Mesenchymal stem cell (in vitro differentiated cells and primary cell): ENCODE measurements around the gene ANKRD13C.

Experiments used
- DNase-seq: peaks from one replicate; pipeline ENCODE4 v3.0.0-alpha.2; 2013
- H2AFZ ChIP-seq: one replicate; pipeline ENCODE4 v1.6.1; 2013; ENCODE audit warnings: low read depth, mild to moderate bottlenecking, control low read depth, inconsistent platforms, low read length, moderate library complexity
- H2AK5ac ChIP-seq: 2 replicates; pipeline ENCODE4 v1.6.1; 2013; ENCODE audit warnings: low read length, moderate library complexity, mild to moderate bottlenecking, inconsistent platforms; ENCODE audit not compliant: severe bottlenecking
- H2BK120ac ChIP-seq: one replicate; pipeline ENCODE4 v1.6.1; 2013; ENCODE audit warnings: low read depth, mild to moderate bottlenecking, inconsistent platforms, low read length, moderate library complexity
- H2BK12ac ChIP-seq, 2 experiments: one replicate each; pipeline ENCODE4 v1.6.1; 2013; ENCODE audit warnings: inconsistent platforms in 2 of 2, low read length in 2 of 2, mild to moderate bottlenecking in 2 of 2, moderate library complexity in 2 of 2, control low read depth in 1 of 2
- H2BK15ac ChIP-seq: one replicate; pipeline ENCODE4 v1.6.1; 2013; ENCODE audit warnings: mild to moderate bottlenecking, low read depth, inconsistent platforms; ENCODE audit not compliant: poor library complexity, severe bottlenecking
- H2BK5ac ChIP-seq: 2 replicates; pipeline ENCODE4 v1.6.1; 2013; ENCODE audit warnings: low read depth, mild to moderate bottlenecking, low read length, control low read depth, inconsistent platforms; ENCODE audit not compliant: poor library complexity, severe bottlenecking
- H3K14ac ChIP-seq, 2 experiments: one replicate each; pipeline ENCODE4 v1.6.1; 2013; ENCODE audit warnings: inconsistent platforms in 2 of 2, low read length in 2 of 2, control low read depth in 1 of 2, mild to moderate bottlenecking in 1 of 2, moderate library complexity in 1 of 2
- H3K18ac ChIP-seq, 2 experiments: one replicate each; pipeline ENCODE4 v1.6.1; 2013; ENCODE audit warnings: inconsistent platforms in 2 of 2, low read length in 2 of 2, control low read depth in 1 of 2, low read depth in 1 of 2, mild to moderate bottlenecking in 1 of 2
- H3K23ac ChIP-seq, 2 experiments: one replicate each; pipeline ENCODE4 v1.6.1; 2013; ENCODE audit warnings: inconsistent platforms in 2 of 2, low read length in 2 of 2, mild to moderate bottlenecking in 2 of 2, moderate library complexity in 2 of 2, control low read depth in 1 of 2
- H3K27ac ChIP-seq: 2 replicates; pipeline ENCODE4 v1.5.1; 2013; ENCODE audit warnings: mild to moderate bottlenecking, moderate library complexity, low read length, control low read depth, inconsistent platforms; ENCODE audit not compliant: poor library complexity, severe bottlenecking
- H3K27me3 ChIP-seq, 2 experiments: 2 replicates each; pipeline versions ENCODE4 v1.6.1 to v1.7.0; 2013; ENCODE audit warnings: low read length in 2 of 2, mild to moderate bottlenecking in 2 of 2, moderate library complexity in 2 of 2, control low read depth in 1 of 2, inconsistent platforms in 1 of 2; ENCODE audit not compliant: control insufficient read depth in 1 of 2, insufficient read depth in 1 of 2
- H3K36me3 ChIP-seq, 2 experiments: 2 replicates each; pipeline versions ENCODE4 v1.6.1 to v1.7.0; 2013; ENCODE audit warnings: low read length in 2 of 2, control low read depth in 1 of 2, inconsistent platforms in 1 of 2, low read depth in 1 of 2, mild to moderate bottlenecking in 1 of 2; ENCODE audit not compliant: insufficient read depth in 2 of 2, control insufficient read depth in 1 of 2
- H3K4ac ChIP-seq, 2 experiments: one replicate each; pipeline ENCODE4 v1.6.1; 2013; ENCODE audit warnings: inconsistent platforms in 2 of 2, low read length in 2 of 2, mild to moderate bottlenecking in 2 of 2, moderate library complexity in 2 of 2, control low read depth in 1 of 2, low read depth in 1 of 2
- H3K4me1 ChIP-seq: 2 replicates; pipeline ENCODE4 v1.6.1; 2013; ENCODE audit warnings: low read depth, low read length, control low read depth; ENCODE audit not compliant: control insufficient read depth, insufficient read depth
- H3K4me2 ChIP-seq: 2 replicates; pipeline ENCODE4 v1.6.1; 2013; ENCODE audit warnings: low read length, mild to moderate bottlenecking, inconsistent platforms; ENCODE audit not compliant: poor library complexity, severe bottlenecking
- H3K4me3 ChIP-seq, 2 experiments: 2 replicates each; pipeline versions ENCODE4 v1.5.1 to v1.7.0; 2013; ENCODE audit warnings: low read length in 2 of 2, mild to moderate bottlenecking in 2 of 2, control low read depth in 1 of 2, low read depth in 1 of 2; ENCODE audit not compliant: insufficient read depth in 1 of 2
- H3K79me1 ChIP-seq: replicated peaks from 2 replicates; pipeline ENCODE4 v1.6.1; 2013; ENCODE audit warnings: mild to moderate bottlenecking, control low read depth, low read length, inconsistent platforms; ENCODE audit not compliant: poor library complexity, severe bottlenecking
- H3K9ac ChIP-seq: 2 replicates; pipeline ENCODE4 v1.7.0; 2013; ENCODE audit warnings: mild to moderate bottlenecking, low read length, moderate library complexity
- H3K9me3 ChIP-seq: 2 replicates; pipeline ENCODE4 v1.7.0; 2013; ENCODE audit warnings: mild to moderate bottlenecking, low read length; ENCODE audit not compliant: control insufficient read depth
- H4K8ac ChIP-seq: one replicate; pipeline ENCODE4 v1.6.1; 2013; ENCODE audit warnings: inconsistent platforms, mild to moderate bottlenecking, low read length, moderate library complexity
- H4K91ac ChIP-seq: one replicate; pipeline ENCODE4 v1.6.1; 2013; ENCODE audit warnings: mild to moderate bottlenecking, low read length, inconsistent platforms

ANKRD13C gene

GRCh38 chr1:70247768-70248167 is 106.8 kb downstream of the ANKRD13C start:
- Histone ChIP-seq H2BK15ac (no peak overlapping the region), H4K8ac (no peak overlapping the region), H3K9me3 (no peaks in the 10 kb centered on the region), H3K36me3 (peaks cover 12 to 100% of the 10 kb centered on the region in 2 experiments), H3K27me3 (no peaks in the 10 kb centered on the region), H2BK120ac (no peak overlapping the region), H3K27ac (no peak overlapping the region), H3K4me1 (no peaks in the 10 kb centered on the region), H3K79me1 (peaks cover 10% of the 10 kb centered on the region), H3K23ac (no peak overlapping the region), H3K4me3 (no peak overlapping the region), H2BK5ac (no peak overlapping the region), H3K18ac (no peak overlapping the region), H2AFZ (no peak overlapping the region), H3K4ac (no peak overlapping the region), H3K4me2 (no peak overlapping the region), H3K14ac (no peak overlapping the region), H3K9ac (peak overlapping the region; percentile 15), H2BK12ac (no peak overlapping the region), H2AK5ac (no peak overlapping the region), H4K91ac (no peak overlapping the region)
- DNase-seq = peak; percentile 10

- Histone ChIP-seq H3K79me1 (peaks cover 10% of the 10 kb centered on the region), H3K36me3 (peaks cover 16 to 100% of the 10 kb centered on the region in 2 experiments), H2BK12ac (no peak overlapping the region), H4K8ac (no peak overlapping the region), H3K4ac (no peak overlapping the region), H2BK120ac (no peak overlapping the region), H3K4me3 (no peak overlapping the region), H3K23ac (no peak overlapping the region), H3K27ac (no peak overlapping the region), H3K4me1 (no peaks in the 10 kb centered on the region), H2BK15ac (no peak overlapping the region), H4K91ac (no peak overlapping the region), H3K27me3 (no peaks in the 10 kb centered on the region), H2AFZ (no peak overlapping the region), H3K18ac (no peak overlapping the region), H3K9me3 (no peaks in the 10 kb centered on the region), H3K4me2 (no peak overlapping the region), H3K14ac (no peak overlapping the region), H2BK5ac (no peak overlapping the region), H2AK5ac (no peak overlapping the region), H3K9ac (peak overlapping the region; percentile 15)
- DNase-seq = no peak
These were observed 107.4 kb downstream of the ANKRD13C start for GRCh38 chr1:70247122-70247521.

GRCh38 chr1:70239940-70240339 is 114.6 kb downstream of the ANKRD13C start:
- Histone ChIP-seq H4K8ac (no peak overlapping the region), H2AK5ac (no peak overlapping the region), H2BK120ac (no peak overlapping the region), H2BK5ac (no peak overlapping the region), H3K9me3 (no peaks in the 10 kb centered on the region), H3K36me3 (peaks cover 30 to 100% of the 10 kb centered on the region in 2 experiments), H3K4me3 (no peak overlapping the region), H3K27ac (no peak overlapping the region), H3K4ac (no peak overlapping the region), H3K9ac (no peak overlapping the region), H3K18ac (no peak overlapping the region), H4K91ac (no peak overlapping the region), H3K14ac (no peak overlapping the region), H3K27me3 (no peaks in the 10 kb centered on the region), H2BK15ac (no peak overlapping the region), H3K23ac (no peak overlapping the region), H2AFZ (no peak overlapping the region), H3K4me1 (no peaks in the 10 kb centered on the region), H2BK12ac (no peak overlapping the region), H3K4me2 (no peak overlapping the region), H3K79me1 (peaks cover 18% of the 10 kb centered on the region)
- DNase-seq = no peak

GRCh38 chr1:70234733-70235132 is 119.8 kb downstream of the ANKRD13C start:
- peaks cover 17 to 100% of the 10 kb centered on the region in 2 experiments for H3K36me3 ChIP-seq
- H3K4me3 ChIP-seq = no peak overlapping the region
- H3K18ac ChIP-seq = no peak overlapping the region
- no peak overlapping the region for H3K14ac ChIP-seq
- H4K91ac ChIP-seq = no peak overlapping the region
- no peak overlapping the region for H3K23ac ChIP-seq
- no peak overlapping the region for H3K27ac ChIP-seq
- H3K4me2 ChIP-seq = no peak overlapping the region
- no peaks in the 10 kb centered on the region for H3K27me3 ChIP-seq
- no peak overlapping the region for H3K9ac ChIP-seq
- H3K9me3 ChIP-seq = no peaks in the 10 kb centered on the region
- no peak overlapping the region for H2BK120ac ChIP-seq
- no peak overlapping the region for H2BK5ac ChIP-seq
- no peak overlapping the region for H4K8ac ChIP-seq
- H2BK12ac ChIP-seq = no peak overlapping the region
- H3K79me1 ChIP-seq = peaks cover 18% of the 10 kb centered on the region
- no peak overlapping the region for H2AFZ ChIP-seq
- H2BK15ac ChIP-seq = no peak overlapping the region
- H2AK5ac ChIP-seq = no peak overlapping the region
- DNase-seq = no peak
- H3K4me1 ChIP-seq = no peaks in the 10 kb centered on the region
- H3K4ac ChIP-seq = no peak overlapping the region
